Smooth muscle cell (in vitro differentiated cells): ENCODE data around the gene EXOC6B. TPM values are rescaled to one million over a fixed set of nuclear protein-coding genes. Genes with fewer than 3 reads are reported as not detected.
A peak's percentile ranks its signal among the peaks of the same experiment; 100 is the strongest.

Source experiments
- DNase-seq: peaks from one replicate; lab custom pipeline; 2025; ENCODE audit not compliant: unreplicated experiment; lab: John Stamatoyannopoulos, UW
- H2AFZ ChIP-seq: fragments of 200-600 bp; sonication (generic); 2 replicates; pipeline ENCODE4 v1.6.0; 2016; ENCODE audit warnings: antibody characterized with exemption, low read depth, mild to moderate bottlenecking
- H3F3A ChIP-seq: fragments of 200-600 bp; sonication (generic); 2 replicates; pipeline ENCODE4 v1.6.0; 2017; ENCODE audit warnings: antibody characterized with exemption, low read depth
- H3K27ac ChIP-seq: fragments of 200-600 bp; sonication (generic); 2 replicates; pipeline ENCODE4 v1.5.1; 2016; ENCODE audit warnings: low read depth, mild to moderate bottlenecking
- H3K27me3 ChIP-seq: fragments of 200-600 bp; sonication (generic); 2 replicates; pipeline ENCODE4 v1.6.1; 2016; ENCODE audit warnings: low read depth, mild to moderate bottlenecking
- H3K36me3 ChIP-seq: fragments of 200-600 bp; sonication (generic); 2 replicates; pipeline ENCODE4 v1.5.1; 2016; ENCODE audit warnings: low read depth
- H3K4me1 ChIP-seq: fragments of 200-600 bp; sonication (generic); 2 replicates; pipeline ENCODE4 v1.5.1; 2016; ENCODE audit warnings: low read depth
- H3K4me2 ChIP-seq: fragments of 200-600 bp; sonication (generic); 2 replicates; pipeline ENCODE4 v1.6.0; 2016; ENCODE audit warnings: mild to moderate bottlenecking
- H3K4me3 ChIP-seq: fragments of 200-600 bp; sonication (generic); 2 replicates; pipeline ENCODE4 v1.5.1; 2016; ENCODE audit warnings: mild to moderate bottlenecking
- H3K79me2 ChIP-seq: fragments of 200-600 bp; sonication (generic); 2 replicates; pipeline ENCODE4 v1.6.0; 2016; ENCODE audit warnings: low read depth, mild to moderate bottlenecking
- H3K9ac ChIP-seq: fragments of 200-600 bp; sonication (generic); 2 replicates; pipeline ENCODE4 v1.6.0; 2016; ENCODE audit warnings: low read depth
- H3K9me3 ChIP-seq: fragments of 200-600 bp; sonication (generic); replicated peaks from 2 replicates; pipeline ENCODE4 v1.5.1; 2016; ENCODE audit warnings: low read depth
- H4K20me1 ChIP-seq: fragments of 200-600 bp; sonication (generic); 2 replicates; pipeline ENCODE4 v1.6.0; 2016; ENCODE audit warnings: low read depth
- whole genome bisulfite sequencing: methylation state at CpG from one replicate; pipeline ENCODE4 v1.1.7; 2016; ENCODE audit warnings: low lambda C conversion rate; 5-methylcytosine and 5-hydroxymethylcytosine counted together
- polyA plus RNA-seq: library from polyadenylated mRNA; unstranded; fragments of >200 nt; fragmentation: Nextera tagmentation; extraction: Ambion mirVana; gene quantifications from 2 replicates; pipeline ENCODE4 v1.2.1, GENCODE V29; 2016
- total RNA-seq: library from RNA; depleted of rRNA; stranded (reverse); fragments of >200 nt; gene quantifications from 2 replicates; pipeline ENCODE4 v1.2.3, GENCODE V29; 2014
- TF ChIP-seq, protein P1 (sequence below): fragments of 200-600 bp; sonication (generic); IDR thresholded peaks from 2 replicates; pipeline ENCODE4 v1.5.1; 2017; ENCODE audit warnings: borderline replicate concordance, mild to moderate bottlenecking, antibody characterized with exemption; ENCODE audit not compliant: insufficient read depth, poor library complexity, severe bottlenecking

The EXOC6B gene
- total and polyA plus RNA-seq, 2 experiments from 2014 or later = 6.9 to 19.7 TPM

- DNase-seq = no peak
- Histone ChIP-seq H4K20me1 (peaks cover 77% of the 10 kb centered on the region), H3K27me3 (no peaks in the 10 kb centered on the region), H3F3A (no peaks in the 10 kb centered on the region), H3K27ac (no peak overlapping the region), H3K79me2 (no peaks in the 10 kb centered on the region), H3K9me3 (no peaks in the 10 kb centered on the region), H3K4me3 (no peak overlapping the region), H3K36me3 (no peaks in the 10 kb centered on the region), H3K9ac (no peak overlapping the region), H2AFZ (no peak overlapping the region), H3K4me1 (peaks cover 8% of the 10 kb centered on the region), H3K4me2 (no peak overlapping the region)
- TF ChIP-seq, protein P1, sequence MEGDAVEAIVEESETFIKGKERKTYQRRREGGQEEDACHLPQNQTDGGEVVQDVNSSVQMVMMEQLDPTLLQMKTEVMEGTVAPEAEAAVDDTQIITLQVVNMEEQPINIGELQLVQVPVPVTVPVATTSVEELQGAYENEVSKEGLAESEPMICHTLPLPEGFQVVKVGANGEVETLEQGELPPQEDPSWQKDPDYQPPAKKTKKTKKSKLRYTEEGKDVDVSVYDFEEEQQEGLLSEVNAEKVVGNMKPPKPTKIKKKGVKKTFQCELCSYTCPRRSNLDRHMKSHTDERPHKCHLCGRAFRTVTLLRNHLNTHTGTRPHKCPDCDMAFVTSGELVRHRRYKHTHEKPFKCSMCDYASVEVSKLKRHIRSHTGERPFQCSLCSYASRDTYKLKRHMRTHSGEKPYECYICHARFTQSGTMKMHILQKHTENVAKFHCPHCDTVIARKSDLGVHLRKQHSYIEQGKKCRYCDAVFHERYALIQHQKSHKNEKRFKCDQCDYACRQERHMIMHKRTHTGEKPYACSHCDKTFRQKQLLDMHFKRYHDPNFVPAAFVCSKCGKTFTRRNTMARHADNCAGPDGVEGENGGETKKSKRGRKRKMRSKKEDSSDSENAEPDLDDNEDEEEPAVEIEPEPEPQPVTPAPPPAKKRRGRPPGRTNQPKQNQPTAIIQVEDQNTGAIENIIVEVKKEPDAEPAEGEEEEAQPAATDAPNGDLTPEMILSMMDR = peak; percentile 71
- WGBS = 53% methylated on average over 1 of the region's 1 CpG
These were observed 246.1 kb downstream of the EXOC6B start for GRCh38 chr2:72579591-72580180.

- Histone ChIP-seq H3F3A (no peaks in the 10 kb centered on the region), H3K4me2 (no peak overlapping the region), H3K9me3 (no peaks in the 10 kb centered on the region), H3K4me1 (peaks cover 8% of the 10 kb centered on the region), H3K27me3 (no peaks in the 10 kb centered on the region), H4K20me1 (peaks cover 54% of the 10 kb centered on the region), H3K9ac (no peak overlapping the region), H2AFZ (no peak overlapping the region), H3K27ac (no peak overlapping the region), H3K36me3 (no peaks in the 10 kb centered on the region), H3K79me2 (no peaks in the 10 kb centered on the region), H3K4me3 (no peak overlapping the region)
- no peak for DNase-seq
- TF ChIP-seq, protein P1 = no peak
These were observed 249.0 kb downstream of the EXOC6B start for GRCh38 chr2:72576861-72577260.

- no peaks in the 10 kb centered on the region for H3K27me3 ChIP-seq
- 93% methylated on average over 2 of the region's 2 CpGs for WGBS
- H3K9ac ChIP-seq = no peak overlapping the region
- H3K9me3 ChIP-seq = no peaks in the 10 kb centered on the region
- peaks cover 50% of the 10 kb centered on the region for H4K20me1 ChIP-seq
- H3K4me1 ChIP-seq = peaks cover 8% of the 10 kb centered on the region
- no peak overlapping the region for H2AFZ ChIP-seq
- TF ChIP-seq, protein P1 = no peak
- H3K4me2 ChIP-seq = no peak overlapping the region
- H3K4me3 ChIP-seq = no peak overlapping the region
- no peaks in the 10 kb centered on the region for H3F3A ChIP-seq
- no peaks in the 10 kb centered on the region for H3K36me3 ChIP-seq
- no peak overlapping the region for H3K27ac ChIP-seq
- H3K79me2 ChIP-seq = no peaks in the 10 kb centered on the region
- no peak for DNase-seq
These were observed 249.4 kb downstream of the EXOC6B start for GRCh38 chr2:72576459-72576858.

DNA sequence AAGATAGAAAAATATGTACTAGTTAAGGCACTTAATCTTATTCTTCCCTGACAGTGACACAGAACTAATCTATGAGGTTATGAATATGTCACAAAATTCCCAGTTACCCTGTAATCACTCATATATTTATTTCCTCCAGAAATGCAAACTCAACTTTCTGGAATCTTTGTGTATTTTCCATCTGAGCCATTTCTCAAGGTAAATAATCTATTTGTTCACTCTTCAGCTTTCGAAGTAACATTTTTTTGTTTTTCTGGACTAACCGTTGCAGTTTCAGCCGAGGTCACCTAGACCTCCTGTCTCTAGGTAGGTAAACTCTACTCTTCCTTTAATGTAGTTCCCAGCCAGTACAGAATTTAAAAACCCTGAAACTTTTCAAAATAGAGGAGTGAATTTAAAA, 250.9 kb downstream of the EXOC6B start:
- WGBS = 94% methylated on average over 3 of the region's 3 CpGs
- H3K4me1 ChIP-seq = peaks cover 8% of the 10 kb centered on the region

More for the DNA sequence above, 250.9 kb downstream of the EXOC6B start:
- Histone ChIP-seq H3K36me3 (no peaks in the 10 kb centered on the region), H3K9ac (no peak overlapping the region), H3K79me2 (no peaks in the 10 kb centered on the region), H3K27ac (no peak overlapping the region), H3K27me3 (no peaks in the 10 kb centered on the region), H3K4me3 (no peak overlapping the region), H3K9me3 (no peaks in the 10 kb centered on the region), H3F3A (no peaks in the 10 kb centered on the region), H4K20me1 (peaks cover 39% of the 10 kb centered on the region), H2AFZ (no peak overlapping the region), H3K4me2 (no peak overlapping the region)
- TF ChIP-seq, protein P1 = no peak
- no peak for DNase-seq
